HS-27A (cell line): Measurements from ENCODE around the gene ISM2.

Experiments used
- DNase-seq: peaks from one replicate; pipeline ENCODE4 v3.0.0-alpha.2; 2012; ENCODE audit warnings: low read depth, missing footprints

The ISM2 gene

DNA sequence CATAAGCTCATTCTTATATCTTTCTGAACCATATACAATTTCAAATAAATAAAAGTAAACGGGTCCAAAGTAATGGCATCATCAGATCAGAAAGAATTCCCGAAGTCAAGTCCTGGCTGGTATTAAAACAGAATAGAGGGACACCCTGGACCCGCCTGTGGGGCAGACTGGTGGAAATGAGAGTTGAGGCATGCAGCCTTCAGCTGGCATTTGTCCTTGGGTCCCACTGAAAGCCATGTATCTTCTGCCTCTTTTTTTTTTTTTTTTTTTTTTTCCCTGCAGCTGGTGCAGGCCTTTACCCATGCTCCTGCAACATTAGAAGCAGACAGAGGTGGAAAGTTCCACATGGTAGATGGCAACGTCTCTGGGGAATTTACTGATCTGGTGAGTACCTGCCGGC is 30.8 kb downstream of the ISM2 start:
- no peak for DNase-seq

DNA sequence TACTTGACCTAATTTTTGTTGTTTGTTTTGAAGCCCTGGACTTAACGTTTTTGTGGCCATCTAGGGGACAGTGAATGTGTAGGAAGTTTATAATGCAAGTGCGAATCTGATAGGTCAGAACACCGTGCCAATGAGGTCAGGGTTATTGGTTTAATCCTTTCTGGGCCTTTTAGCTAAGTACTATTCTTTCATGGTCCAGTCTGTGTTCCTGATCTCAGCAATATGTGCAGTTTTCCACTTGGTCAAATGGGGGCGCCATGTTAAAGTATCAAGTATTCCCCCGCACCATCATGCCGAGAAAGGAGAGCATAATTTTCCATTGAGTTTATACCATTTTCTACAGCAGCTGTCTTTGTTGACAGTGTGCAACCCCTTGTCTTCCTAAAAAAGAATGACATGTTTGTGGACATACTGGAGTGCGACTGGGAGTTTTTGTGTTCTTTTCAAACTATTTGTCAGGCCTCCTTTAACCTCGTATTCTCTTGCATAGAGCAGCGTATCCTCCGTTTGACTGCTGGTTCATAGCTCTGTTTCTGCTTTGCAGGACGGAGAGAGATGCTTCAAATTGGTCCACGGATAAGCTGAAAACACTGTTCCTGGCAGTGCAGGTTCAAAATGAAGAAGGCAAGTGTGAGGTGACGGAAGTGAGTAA is 39.4 kb downstream of the ISM2 start:
- peak; percentile 30 for DNase-seq

DNA sequence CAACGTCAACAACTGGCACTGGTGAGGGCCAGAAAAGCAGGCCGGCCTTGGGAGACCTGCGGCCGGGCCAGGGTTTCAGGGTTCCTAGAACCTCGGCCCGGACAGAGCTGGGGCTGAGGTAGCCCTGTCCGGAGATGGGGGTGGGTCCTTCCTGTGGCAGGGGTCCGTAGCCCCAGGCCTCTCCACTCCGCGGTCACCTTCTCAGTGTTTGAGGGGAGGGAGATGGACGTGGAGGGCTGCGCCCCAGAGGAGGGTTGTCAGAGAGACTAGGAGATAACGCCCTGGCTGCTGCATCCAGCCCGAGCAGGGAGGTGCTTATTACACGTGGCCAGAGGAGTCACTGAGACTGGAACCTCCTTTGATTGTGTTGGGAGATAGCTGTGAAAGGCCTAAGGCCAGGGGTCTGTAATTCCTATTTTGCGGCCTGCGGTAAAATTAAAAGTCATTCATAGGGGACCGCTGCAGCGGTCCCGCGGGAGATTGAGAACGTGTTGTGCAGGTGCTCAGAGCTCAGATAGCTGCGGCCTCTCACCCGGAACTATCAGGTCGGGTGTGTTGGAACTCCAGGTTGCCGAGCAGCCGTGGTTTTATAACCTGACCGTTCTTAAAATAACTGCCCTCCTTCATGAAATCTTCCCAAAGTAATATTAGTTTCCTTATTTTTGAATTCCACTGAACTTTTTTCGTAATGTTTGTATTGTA is 40.2 kb downstream of the ISM2 start:
- peak; percentile 22 for DNase-seq

DNA sequence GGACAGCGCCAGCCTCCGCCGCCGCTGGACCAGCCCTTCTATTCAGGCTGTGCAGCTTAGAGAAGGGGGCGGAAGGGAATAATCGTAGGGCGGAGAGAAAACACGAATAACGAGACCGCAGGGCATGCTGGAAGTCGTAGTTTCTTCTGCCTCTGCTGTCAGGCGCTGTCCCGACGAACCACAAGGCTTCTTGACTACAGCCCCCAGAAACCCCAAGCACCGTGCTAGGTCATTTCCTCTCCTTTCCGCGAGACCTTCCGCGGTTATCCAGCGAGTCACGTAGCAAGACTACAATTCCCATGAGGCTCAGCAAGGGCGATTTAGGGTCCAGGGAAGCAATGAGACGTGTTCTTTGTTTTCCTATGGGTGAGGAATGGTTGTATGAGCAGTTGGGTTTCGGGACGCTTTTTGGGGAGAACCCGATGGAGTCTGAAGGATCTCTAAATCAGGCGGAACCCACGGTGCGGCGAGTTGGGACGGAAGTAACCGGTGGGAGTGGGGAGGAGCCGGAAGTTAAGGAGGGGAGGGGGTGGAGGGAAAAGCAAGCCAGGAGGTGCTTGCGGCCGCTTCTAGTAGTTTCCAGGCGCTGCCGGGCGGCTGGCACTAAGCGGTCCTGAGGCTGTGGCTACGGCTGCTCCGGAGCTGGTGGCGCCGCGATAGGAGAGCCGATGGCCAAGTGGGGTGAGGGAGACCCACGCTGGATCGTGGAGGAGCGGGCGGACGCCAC is 40.9 kb downstream of the ISM2 start, which contains the start of the genes AHSA1 and VIPAS39:
AHSA1 (plus strand) TSS at position 572 of the 727 bp plus-strand sequence; CDS start at position 669, 97 bp downstream.
VIPAS39 (minus strand) TSS at position 80 of the 727 bp plus-strand sequence. CDS start 3,499 bp downstream, outside the sequence.
- DNase-seq, result peak; percentile 98

DNA sequence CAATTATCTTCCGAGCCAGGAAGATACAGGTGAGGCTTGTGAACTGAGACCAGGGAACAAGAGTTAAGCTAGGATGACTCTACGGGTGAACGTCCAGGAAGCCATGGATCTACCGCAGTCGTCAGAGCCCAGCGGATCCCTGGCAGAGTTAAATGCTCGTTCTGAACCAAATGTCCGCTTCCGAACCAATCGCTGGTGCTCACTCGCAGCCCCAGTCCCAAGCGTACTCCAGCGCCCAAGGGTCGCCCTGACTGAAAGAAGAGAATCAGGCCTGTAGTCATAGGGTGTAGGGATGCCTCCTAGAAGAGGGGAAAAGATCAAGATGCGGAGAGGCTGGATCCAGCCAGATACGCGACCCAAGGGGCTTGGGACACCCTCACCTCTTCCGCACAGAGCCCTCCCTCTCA is 41.5 kb downstream of the ISM2 start:
- no peak for DNase-seq

DNA sequence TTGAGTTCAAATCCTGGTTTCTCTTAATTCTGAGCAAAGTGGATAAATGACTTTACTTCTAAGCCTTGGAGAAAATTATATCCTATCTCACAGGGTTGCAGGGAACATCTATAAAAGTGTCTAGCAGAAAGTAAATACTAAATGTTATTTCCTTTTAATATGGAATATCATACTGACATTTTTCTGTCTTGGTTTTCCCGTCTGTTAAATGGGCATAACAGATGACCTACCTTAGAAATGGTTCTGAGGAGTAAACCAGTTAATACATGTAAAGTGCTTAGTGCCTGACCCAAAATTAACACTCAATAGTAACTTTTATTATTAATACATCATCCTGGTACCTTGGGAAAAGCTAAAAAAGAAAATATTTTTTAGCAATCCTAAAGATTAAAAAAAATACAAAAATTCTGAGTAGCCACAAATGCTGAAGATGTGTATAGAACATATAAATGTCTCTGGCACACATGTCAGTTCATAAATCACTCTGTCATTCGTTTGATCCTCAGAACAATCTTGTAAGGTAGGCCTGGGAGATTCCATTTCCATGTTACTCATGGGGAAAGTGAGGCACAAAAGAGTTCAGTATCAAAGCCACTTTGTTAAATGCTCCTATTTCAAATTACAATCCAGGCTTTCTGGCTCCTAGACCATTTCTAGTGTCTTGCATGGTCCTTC is 42.5 kb downstream of the ISM2 start:
- no peak for DNase-seq

DNA sequence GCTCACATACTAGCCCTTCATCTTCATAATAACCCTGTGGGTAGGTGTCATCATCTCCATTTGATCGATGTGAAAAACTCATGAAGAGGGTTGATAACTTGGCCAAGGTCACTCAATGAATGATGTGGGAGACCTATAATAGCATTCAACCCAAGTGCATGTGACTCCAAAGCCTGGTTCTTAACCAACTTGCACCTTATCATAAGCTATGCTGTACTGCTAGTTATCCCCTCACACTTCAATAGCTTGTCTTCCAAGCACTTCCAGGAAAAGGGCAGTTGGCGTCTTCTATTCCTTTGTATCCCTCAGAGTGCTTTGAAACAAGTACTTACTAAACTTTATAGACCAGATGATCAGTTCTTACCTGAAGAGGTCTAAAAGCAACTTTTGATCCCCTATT is 56.4 kb downstream of the ISM2 start:
- no peak for DNase-seq

DNA sequence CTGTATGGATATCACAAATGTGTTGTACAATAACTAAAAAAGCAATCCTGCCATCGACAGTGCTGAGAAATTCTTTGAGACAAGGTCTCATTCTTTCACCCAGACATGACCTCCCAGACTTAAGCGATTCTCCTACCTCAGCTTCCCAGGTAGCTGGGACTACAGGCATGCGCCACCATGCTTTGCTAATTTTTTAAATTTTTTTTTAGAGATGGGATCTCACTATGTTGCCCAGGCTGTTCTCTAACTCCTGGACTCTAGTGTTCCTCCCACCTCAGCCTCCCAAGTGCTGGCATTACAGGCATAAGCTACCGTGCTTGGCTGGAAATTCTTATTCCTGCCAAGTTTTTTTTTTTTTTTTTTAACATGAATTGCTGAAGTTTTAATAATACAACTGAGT is 58.8 kb downstream of the ISM2 start:
- no peak for DNase-seq

DNA sequence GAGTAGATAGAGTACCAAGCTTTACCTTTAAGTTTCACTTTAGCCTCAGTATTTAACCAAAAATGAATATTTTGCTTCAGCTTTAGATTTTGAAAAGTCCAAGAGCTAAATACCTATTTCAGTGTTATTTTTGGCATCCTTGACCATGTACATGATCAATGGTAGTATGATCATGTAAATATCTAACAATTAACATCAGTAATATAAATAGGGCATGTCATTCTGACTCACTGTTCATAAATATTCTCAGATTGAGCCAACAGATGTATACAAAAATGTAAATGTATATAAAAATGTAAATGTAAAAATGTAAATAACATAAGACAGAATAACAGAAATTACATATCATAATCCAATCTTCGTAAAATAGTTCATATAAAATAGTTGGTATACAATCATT is 60.0 kb downstream of the ISM2 start:
- DNase-seq, result no peak

DNA sequence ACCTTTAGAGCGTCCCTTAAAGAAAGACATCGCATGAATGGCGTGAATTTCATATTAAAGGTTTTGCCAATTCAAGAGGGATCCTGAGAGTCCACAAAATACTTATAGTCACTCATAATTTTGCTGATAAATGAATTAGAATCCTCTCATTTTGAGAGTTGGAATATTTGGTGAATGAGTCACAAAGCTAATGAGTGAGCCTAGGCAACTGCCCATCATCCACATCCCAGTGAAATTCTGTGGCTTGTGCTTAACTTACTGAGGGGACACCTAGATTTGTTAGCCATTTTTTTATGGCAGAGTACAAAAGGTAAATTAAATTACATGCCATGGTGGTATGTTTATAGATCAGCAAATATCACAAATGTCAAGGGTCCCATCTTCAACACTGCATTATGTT is 62.6 kb downstream of the ISM2 start:
- DNase-seq, result no peak

DNA sequence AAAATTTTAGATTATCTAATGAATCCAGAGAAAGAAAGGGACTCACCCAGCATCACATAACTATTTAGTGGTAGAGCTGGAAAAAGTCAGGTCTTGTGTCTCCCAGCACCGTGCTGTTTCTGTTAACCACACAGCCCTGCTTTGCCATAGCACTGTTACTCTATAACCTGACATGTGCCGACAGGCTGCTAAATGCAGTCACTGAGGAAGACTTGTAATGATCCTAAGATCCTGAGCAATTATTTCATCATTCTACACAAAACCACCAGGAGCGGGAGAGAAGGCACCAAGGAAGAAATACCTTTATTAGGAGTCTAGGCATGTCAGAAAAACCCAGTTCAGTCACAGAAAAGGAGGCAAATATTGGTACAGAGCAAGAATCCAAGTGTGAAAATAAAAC is 72.2 kb downstream of the ISM2 start:
- no peak for DNase-seq

DNA sequence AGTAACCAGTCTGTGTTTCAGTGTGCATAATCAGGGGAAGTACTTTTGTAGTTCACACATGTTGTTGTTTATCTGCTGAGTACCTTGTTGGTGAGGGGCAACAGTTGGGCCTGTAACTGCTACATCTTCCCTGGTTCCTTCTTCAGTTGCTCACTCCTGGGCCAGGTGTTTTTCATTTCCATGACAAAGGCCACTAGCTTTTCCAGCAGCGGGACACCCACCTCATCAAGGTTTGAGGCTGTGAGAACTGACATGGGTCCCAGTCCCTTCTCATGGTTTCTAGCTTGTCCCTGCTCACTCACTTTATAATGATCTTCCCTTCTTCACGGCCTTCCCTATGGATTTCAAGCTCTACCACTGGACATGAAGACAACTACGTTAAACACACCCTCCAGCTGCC is 73.8 kb downstream of the ISM2 start:
- no peak for DNase-seq
